ENCODE measurements around the gene BAG3. TPM values are rescaled to one million over a fixed set of nuclear protein-coding genes. Genes with fewer than 3 reads are reported as not detected.

BAG3 gene
- total RNA-seq, 1 donor from 2014 or later = 2.3 TPM

DNA sequence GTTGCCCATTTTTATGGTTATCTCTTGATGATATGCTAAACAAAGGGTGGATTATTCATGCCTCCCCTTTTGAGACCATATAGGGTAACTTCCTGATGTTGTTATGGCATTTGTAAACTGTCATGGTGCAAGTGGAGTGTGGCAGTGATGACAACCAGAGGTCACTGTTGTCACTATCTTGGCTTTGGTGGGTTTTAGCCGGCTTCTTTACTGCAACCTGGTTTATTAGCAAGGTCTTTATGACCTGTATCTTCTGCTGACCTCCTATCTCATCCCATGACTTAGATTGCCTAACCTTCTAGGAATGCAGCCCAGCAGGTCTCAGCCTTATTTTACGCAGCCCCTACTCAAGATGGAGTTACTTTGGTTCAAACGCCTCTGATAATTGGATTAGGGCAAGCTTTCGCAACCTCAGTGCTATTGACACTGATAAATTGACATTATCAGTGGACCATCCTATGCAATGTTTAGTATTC, 36.9 kb downstream of the BAG3 start:
- Mint-ChIP-seq H3K4me1 (peaks cover 41% of the 10 kb centered on the region), H3K36me3 (no peaks in the 10 kb centered on the region), H3K27ac (peak overlapping the region; percentile 40), H3K4me3 (peak overlapping the region; percentile 88), H3K9me3 (no peaks in the 10 kb centered on the region), H3K27me3 (ENCODE audit: insufficient read depth, low read depth) (no peaks in the 10 kb centered on the region)
- peak overlapping the region; percentile 84 for H2AFZ ChIP-seq (replicated peaks)
- H3K4me3 ChIP-seq = peak overlapping the region; percentile 57
- peaks cover 7% of the 10 kb centered on the region for H4K20me1 ChIP-seq (ENCODE audit: low read depth)
- H3K4me1 ChIP-seq = peaks cover 23% of the 10 kb centered on the region
- H3F3A ChIP-seq (ENCODE audit: low read depth) = peaks cover 31% of the 10 kb centered on the region
- H3K27ac ChIP-seq = no peak overlapping the region
- H3K79me2 ChIP-seq (ENCODE audit: low read depth) = no peaks in the 10 kb centered on the region
- H3K4me2 ChIP-seq = peak overlapping the region; percentile 94
- TF ChIP-seq EZH2 (IDR thresholded peaks at IDR 0.05) = no peak
- peak; percentile 21 for TF ChIP-seq CTCF (IDR thresholded peaks at IDR 0.05)
- no peaks in the 10 kb centered on the region for H3K27me3 ChIP-seq
- H3K9me3 ChIP-seq (ENCODE audit: low read depth) = no peaks in the 10 kb centered on the region
- H3K36me3 ChIP-seq = no peaks in the 10 kb centered on the region
- no peak overlapping the region for H3K9ac ChIP-seq
- DNase-seq (ENCODE audit: low spot score) = peak; percentile 27

DNA sequence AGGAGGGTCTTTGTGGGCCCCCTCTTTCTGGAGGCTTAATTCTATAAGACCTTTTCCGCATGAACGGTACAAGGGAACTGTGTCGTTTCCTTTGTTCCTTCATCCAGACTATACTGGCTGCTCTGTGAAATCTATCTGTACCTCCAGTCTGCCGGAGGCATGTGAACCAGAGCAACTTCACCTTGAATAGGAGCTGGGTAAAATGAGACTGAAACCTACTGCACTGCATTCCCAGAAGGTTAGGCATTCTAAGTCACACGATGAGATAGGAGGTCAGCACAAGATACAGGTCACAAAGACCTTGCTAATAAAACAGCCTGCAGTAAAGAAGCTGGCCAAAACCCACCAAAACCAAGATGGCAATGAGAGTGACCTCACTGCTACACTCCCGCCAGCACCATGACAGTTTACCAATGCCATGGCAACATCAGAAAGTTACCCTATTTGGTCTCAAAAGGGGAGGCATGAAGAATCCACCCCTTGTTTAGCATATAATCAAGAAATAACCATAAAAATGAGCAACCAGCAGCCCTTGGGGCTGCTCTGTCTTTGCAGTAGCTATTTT, 37.9 kb downstream of the BAG3 start:
- Mint-ChIP-seq H3K36me3 (no peaks in the 10 kb centered on the region), H3K9me3 (peaks cover 5% of the 10 kb centered on the region), H3K27me3 (ENCODE audit: insufficient read depth, low read depth) (no peaks in the 10 kb centered on the region), H3K4me3 (no peak overlapping the region), H3K27ac (peak overlapping the region; percentile 40), H3K4me1 (peaks cover 50% of the 10 kb centered on the region)
- Histone ChIP-seq H2AFZ (replicated peaks) (no peak overlapping the region), H3K9me3 (ENCODE audit: low read depth) (no peaks in the 10 kb centered on the region), H3K27me3 (no peaks in the 10 kb centered on the region), H3K79me2 (ENCODE audit: low read depth) (no peaks in the 10 kb centered on the region), H3K9ac (no peak overlapping the region), H3K36me3 (no peaks in the 10 kb centered on the region), H4K20me1 (ENCODE audit: low read depth) (peaks cover 7% of the 10 kb centered on the region), H3K4me2 (peak overlapping the region; percentile 94), H3K4me1 (peaks cover 23% of the 10 kb centered on the region), H3K4me3 (no peak overlapping the region), H3F3A (ENCODE audit: low read depth) (peaks cover 31% of the 10 kb centered on the region), H3K27ac (no peak overlapping the region)
- DNase-seq (ENCODE audit: low spot score) = peak; percentile 58
- TF ChIP-seq CTCF (IDR thresholded peaks at IDR 0.05) (no peak), EZH2phosphoT487 (IDR thresholded peaks at IDR 0.05) (no peak), EZH2 (IDR thresholded peaks at IDR 0.05) (no peak)

GRCh38 chr10:119691726-119692125, 40.5 kb downstream of the BAG3 start:
- Histone ChIP-seq H3F3A (ENCODE audit: low read depth) (peaks cover 25% of the 10 kb centered on the region), H3K79me2 (ENCODE audit: low read depth) (no peaks in the 10 kb centered on the region), H3K27me3 (no peaks in the 10 kb centered on the region), H2AFZ (replicated peaks) (no peak overlapping the region), H3K4me2 (no peak overlapping the region), H3K27ac (no peak overlapping the region), H3K9me3 (ENCODE audit: low read depth) (no peaks in the 10 kb centered on the region), H4K20me1 (ENCODE audit: low read depth) (peaks cover 7% of the 10 kb centered on the region), H3K4me3 (no peak overlapping the region), H3K4me1 (peaks cover 23% of the 10 kb centered on the region), H3K9ac (no peak overlapping the region), H3K36me3 (no peaks in the 10 kb centered on the region)
- DNase-seq (ENCODE audit: low spot score) = no peak
- H3K9me3 Mint-ChIP-seq = peaks cover 16% of the 10 kb centered on the region
- H3K36me3 Mint-ChIP-seq = no peaks in the 10 kb centered on the region
- peaks cover 48% of the 10 kb centered on the region for H3K4me1 Mint-ChIP-seq
- TF ChIP-seq CTCF (IDR thresholded peaks at IDR 0.05) (no peak), EZH2 (IDR thresholded peaks at IDR 0.05) (no peak), EZH2phosphoT487 (IDR thresholded peaks at IDR 0.05) (no peak)
- no peak overlapping the region for H3K27ac Mint-ChIP-seq
- H3K4me3 Mint-ChIP-seq = no peak overlapping the region
- no peaks in the 10 kb centered on the region for H3K27me3 Mint-ChIP-seq (ENCODE audit: insufficient read depth, low read depth)
